NCI-H128 (cell line): ENCODE measurements around the gene FGF22.

ENCODE experiments used
- DNase-seq: peaks from one replicate; lab custom pipeline; 2025; ENCODE audit not compliant: unreplicated experiment; lab: John Stamatoyannopoulos, UW

FGF22 gene

DNA sequence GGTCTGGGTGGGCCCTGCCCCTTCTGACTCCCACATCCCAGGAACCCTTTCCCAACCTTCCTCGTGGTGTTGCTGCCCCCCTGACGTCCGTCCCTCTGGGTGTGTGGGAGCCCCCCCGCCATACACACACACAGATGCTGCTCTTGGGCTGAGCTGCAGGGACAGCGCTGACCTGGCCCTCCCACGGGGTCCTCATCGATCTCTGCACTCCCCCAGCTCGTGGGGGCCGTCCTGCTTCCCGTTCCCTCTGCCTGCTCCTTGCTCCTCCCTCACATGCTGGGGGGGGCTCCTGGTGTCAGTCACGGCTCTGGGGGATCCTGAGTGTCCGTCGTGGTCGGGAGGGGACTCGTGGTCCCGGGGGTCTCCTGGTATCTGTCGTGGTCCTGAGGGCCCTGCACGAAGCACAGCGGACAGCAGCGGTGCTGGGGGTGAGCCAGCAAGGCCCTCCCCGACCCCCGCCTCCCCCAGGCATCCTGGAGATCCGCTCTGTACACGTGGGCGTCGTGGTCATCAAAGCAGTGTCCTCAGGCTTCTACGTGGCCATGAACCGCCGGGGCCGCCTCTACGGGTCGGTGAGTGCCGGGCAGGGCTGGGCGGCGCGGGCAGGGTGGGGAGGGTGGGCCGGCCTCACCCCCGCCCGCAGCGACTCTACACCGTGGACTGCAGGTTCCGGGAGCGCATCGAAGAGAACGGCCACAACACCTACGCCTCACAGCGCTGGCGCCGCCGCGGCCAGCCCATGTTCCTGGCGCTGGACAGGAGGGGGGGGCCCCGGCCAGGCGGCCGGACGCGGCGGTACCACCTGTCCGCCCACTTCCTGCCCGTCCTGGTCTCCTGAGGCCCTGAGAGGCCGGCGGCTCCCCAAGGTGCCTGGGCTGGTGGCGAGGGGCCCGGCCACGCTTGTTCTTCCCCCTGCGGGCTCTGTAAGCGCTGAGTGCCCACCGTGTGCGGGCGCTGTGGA, 3.4 kb downstream of the FGF22 start:
- DNase-seq = no peak

DNA sequence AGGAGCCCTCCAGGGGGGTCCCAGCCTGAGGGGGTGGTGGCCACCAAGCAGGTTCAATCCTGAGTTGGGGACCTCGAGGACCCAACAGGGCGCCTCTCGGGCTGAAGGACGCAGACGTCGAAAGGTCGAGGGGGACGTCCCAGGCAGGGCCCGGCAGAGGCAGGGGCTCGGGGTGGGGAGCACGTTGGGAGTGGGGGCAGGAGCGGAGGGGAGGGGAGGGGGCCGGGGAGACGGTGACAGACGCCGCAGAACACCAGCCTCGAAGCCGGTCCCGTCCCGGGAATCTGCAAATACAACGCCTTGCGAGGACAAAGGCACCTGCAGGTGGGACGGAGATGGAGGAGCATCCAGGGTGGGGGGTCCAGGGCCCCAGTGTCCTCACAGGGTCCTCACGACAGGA, 4.1 kb downstream of the FGF22 start:
- DNase-seq = no peak

DNA sequence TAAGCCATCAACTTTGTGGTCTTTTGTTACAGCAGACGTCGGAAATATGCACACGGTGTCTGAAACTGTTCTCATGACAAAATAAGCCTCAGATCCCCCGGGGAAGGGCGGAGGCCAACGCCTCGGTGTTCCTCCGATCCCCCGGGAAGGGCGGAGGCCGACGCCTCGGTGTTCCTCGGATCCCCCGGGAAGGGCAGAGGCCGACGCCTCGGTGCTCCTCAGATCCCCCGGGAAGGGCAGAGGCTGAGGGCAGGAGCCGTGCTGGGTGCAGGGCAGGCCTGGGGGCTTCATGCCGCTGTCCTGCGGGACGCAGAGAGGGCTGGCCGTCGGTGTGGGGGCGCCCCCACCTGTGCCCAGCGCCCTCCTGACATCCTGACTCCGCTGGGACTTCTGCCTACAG, 4.7 kb downstream of the FGF22 start:
- no peak for DNase-seq

DNA sequence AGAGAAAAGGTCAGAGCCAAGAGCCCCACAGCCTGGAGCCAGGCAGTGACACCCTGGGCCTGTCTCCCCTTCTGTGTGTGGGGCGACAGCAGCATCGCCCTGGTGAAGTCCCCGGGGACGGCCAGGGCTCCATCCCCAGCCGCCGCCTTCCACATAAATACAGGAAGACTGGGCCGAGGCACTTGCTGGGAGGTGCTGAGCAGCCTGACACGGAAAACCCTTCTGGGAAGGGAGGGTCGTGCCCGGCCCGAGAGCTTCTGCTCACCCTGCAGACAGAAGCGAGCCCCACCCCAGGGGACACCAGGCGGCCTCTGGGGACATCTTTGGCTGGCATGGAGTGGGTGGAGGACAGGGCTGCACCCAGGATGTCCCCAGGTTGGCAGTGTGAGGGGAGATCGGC, 5.1 kb downstream of the FGF22 start:
- no peak for DNase-seq

DNA sequence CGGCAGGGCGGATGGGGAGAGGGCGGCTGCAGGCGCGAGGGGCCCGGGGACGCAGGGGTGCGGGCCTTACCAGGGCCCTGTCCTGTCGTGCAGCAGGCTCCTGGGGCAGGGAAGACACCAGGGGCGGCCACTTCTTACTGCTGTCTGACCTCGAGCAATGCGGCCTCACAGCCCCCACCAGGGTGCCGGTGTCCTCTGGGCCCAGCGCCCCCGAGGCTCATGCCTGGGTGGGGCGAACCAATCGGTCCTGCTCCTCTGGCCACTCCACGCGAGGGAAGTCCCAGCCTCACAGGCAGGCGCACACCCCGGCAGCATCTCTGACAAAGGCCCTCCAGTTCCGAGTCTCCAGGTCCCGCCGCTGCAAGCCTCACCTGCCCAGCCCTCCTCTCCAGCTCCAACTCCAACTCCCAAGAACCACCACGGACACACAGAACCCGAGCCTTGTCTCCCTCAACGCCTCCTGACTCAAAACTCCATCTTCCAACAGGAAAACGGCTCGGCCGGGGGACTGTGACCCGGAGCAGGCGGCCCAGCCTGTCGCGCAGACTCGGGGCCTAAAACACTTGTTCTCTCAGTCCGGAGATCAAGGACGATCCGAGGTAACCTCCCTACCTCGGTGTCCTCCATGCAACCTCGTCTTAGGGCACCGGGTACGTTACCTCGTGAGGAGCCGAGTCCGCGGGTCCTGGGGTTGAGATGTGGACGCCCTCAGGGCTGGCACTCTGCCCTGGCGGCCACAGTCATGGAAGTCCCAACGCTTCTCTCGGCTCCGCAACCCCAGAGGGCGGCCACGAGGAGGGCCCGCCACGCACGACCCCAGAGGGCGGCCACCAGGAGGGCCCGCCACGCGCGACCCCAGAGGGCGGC, 6.5 kb downstream of the FGF22 start:
- DNase-seq = no peak

DNA sequence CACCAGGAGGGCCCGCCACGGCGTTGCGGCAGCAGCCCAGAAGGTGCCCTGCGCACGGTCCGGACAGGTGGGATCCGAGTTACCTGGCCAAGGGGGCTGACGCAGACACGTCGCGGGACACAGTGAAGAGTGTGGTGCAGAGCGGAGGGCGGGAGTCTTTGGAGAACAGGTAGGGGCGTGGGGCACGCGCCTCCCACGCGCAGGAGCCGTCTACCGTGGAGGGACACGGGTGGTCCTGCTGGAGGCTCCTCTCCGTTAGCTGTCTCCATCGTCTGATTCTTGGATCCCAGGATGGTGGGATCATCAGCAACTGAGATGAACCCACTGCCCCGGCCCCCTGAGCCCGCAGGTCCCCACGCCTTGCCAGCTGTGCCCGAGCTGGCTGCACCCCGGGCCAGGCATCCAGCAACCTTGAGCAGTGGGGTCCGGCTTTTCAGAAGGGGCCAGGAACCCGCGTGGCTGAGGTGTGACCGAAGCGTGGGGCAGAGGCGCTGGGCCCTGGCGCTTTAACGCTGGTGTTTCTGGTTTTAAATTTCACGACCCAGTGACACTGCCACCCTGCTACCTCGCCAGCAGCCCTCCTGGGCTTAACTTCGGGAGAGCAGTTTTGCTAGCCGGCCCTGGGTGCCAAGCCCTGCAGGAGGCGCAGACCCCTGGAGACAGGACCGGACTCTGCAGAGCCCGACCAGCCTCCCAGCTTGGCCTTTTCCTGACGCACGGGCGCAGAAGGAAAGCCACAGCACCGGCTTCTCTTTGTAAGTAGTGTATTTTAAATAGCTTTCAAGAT, 7.3 kb downstream of the FGF22 start:
- DNase-seq = no peak

DNA sequence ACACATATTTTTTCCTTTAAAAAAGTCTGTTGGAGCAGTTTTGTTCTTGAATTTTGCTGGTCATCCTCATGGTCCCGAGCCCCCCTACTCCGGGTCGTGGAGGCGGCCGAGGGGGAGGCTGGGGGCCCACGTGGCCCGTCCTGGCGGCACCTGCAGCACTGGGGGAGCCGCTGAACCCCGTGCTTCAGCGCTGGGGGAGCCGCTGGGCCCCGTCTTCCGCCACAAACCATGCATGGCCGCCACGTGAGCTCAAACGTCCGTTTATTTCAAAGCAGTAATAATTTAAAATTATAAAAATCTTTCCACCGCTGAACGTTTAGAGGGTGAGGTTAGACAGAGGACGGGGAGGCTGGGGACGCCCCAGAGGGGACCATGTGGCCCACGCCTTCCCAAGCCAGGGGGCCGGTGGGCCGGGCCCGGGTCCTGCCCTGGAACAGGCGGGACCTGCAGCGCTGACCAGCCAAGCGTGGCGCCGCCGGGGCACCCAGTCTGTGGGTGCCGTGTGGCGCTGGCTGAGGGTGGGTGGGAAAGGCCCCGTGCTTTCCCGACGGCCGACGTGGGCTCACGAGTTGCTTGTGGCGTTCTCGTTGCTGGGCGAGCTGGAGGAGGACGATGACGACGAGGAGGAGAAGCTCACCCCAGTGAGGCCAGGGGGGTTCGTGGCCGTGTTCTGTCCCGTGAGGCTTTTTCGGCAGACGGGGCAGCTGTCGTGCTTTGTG, 8.0 kb downstream of the FGF22 start:
- DNase-seq = no peak

DNA sequence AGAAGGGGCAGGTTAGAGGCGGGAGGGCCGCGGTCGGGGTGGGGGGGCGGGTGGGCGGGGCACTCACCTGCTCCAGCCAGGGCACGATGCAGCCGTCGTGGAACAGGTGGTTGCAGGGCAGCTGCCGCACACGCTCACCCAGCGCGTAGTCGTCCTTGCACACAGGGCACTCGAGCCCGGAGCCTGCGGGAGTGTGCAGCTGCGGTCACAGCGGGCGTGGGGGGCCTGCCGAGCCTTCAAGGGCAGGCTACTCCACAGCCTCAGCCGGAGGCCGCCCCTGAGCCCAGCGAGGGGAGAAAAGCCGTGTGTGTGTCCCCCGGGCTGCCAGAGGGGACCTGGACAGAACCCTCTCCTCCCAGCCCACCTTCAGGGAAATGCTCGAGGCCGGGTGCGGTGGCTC, 8.6 kb downstream of the FGF22 start:
- no peak for DNase-seq

DNA sequence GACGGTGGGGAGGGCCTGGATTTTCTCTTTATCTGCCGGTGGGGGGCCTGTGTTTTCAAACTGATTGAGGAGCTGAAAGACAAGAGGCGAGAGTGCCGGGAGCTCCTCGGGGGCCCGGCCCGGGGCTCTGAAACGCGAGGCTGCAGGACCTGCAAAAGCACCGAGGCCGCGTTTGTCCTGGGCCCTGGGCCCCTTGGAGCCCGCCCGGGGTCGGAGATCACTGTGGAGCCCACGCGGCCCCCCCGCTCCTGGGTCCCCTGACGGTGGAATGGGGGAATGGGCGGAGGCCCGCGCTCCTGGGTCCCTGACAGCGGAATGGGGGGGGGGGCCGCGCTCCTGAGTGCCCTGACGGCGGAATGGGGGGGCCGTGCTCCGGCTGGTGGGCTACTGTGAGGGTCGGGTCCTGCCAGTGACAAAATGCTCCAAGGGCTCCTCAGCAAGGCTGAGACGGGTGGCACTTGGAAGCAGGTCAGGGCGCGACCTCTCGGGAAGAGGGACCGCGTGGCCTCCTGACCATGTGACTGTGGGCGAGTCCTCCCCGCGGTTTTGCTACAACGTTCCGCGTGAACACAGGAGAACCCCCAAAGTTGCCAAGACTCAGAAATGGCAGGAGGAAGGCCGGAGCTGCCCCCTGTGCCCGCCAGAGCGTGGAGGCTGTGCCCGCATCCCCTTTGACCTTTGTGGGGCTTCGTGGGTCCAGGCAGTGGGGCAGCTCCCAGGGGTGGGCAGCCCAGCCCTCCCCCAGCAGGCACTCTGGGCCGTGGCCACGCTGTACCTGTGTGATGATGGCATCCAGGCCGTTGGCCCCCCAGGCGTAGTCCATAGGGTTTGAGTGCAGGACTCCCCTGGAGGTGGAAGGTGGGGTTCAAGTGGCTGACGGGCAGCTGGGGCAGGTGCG, 9.5 kb downstream of the FGF22 start:
- no peak for DNase-seq

DNA sequence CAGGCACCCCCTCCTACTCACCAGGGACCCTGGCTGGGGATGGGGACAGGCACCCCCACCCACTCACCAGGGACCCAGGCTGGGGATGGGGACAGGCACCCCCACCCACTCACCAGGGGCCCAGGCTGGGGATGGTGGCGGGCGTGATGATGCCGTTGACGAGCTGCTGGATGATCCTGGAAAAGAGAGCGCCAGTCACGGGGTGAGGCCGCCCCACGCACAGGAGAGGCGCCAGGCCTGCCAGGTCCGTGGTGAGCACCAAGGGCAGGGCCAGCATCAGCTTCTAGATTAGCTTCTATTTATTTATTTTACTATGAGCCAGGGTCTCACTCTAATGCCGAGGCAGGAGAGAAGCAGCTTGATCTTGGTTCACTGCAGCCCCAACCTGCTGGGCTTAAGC, 10.4 kb downstream of the FGF22 start:
- no peak for DNase-seq

DNA sequence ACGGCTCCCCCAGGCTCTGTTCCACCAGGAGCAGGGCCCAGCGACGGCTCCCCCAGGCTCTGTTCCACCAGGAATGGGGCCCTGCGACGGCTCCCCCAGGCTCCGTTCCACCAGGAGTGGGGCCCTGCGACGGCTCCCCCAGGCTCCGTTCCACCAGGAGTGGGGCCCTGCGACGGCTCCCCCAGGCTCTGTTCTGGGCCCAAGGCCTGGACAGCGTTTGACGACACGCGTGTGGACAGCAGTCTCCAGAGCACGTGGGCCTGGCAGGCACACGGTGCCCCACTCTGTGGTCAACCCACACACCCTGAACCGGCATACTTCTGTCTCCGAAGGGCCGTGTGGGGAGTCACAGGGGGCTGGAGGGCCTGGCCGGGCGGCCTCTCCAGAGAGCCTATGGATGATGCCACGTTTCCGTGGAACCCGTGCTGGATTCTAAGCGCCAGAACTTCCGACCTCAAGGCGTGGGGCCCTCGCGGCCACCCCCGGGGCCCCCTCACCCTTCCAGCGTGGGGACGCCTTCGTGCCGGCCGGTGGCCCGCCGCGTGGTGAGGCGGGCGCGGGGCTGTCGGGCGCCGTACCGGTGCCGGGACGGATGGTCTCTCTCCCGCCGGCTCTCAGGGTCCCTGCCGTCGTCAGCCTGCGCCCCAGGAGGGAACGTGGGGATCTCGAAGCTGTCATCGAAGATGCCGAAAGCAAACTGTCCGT, 11.6 kb downstream of the FGF22 start:
- no peak for DNase-seq

DNA sequence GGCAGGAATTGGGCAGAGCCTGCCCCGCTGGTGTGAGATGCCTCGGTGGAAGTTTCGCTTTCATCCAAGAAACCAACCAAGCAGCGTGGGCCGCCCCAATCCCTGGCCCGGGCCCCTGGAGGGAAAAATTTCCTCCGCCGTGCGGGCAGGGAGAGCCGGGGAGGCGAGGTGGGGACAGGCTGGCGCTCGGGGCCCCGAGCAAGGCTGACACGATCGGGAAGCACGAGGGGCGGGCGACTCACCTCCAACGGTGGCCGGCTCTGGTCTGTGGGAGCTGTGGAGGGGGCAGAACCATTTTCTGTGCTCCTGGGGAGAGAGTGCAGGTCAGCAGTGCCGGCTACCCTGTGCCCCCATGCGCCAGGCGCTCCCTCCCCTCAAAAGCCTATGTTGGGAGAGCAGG, 12.3 kb downstream of the FGF22 start:
- no peak for DNase-seq

DNA sequence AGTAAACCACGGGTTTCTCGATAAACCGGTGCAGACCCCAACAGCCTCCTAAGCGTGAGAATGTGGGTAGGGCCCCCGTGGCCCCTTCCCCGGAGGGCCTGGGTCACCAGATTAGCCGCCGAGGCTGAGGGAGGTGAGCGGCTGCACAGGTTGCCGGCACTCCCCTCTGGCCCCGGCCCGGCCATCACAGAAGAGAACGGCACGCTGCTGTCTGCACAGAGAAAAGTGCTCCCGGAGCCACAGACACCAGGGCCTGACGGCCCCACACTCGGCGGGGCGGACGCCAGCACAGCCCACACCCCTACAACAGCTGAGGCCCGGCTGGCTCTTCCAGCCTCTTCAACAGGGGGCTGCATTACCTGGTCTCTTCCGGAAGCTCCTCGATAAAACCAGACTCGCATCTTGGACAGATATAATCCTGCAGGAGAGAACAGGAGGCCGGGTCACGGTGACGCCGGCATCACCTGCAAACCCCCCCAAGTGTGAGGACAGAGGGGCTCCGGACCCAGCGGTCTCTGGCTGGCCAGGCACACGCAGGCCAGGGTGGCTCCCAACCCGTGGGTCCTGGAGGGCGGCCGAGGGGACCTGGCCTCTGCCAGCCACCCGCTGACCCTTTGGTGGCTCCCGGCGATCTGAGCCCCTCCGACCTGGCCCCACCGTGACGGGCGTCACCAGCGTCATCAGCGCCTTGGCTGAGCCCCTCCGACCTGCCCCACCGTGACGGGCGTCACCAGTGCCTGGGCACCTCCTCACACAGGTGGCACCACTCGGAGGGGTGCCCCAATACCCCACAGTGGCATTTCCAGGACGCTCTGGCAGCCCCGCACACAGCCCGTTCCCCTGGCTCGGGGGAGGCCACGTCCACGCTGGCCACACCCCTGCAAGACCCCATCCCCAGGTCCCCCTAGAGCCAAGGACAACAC, 13.0 kb downstream of the FGF22 start:
- no peak for DNase-seq

DNA sequence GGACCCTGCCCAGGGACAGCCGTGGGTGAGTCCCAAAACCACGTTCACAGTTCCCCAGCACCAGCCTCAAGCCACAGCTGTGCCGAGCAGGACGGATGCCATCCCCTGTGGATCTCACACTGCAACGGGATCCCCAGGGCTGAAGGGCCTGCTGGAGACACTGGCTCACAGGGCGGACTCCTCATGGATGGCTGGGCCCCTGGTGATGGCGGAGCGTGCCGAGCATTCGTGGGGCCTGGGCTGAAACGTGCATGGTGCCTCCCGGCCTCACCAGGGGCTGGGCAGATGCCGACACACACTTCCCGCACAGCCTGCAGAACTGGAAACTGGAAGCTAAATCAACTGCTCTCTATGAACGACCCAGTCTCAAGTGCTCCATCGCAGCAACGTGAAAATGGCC, 13.7 kb downstream of the FGF22 start:
- DNase-seq = no peak

DNA sequence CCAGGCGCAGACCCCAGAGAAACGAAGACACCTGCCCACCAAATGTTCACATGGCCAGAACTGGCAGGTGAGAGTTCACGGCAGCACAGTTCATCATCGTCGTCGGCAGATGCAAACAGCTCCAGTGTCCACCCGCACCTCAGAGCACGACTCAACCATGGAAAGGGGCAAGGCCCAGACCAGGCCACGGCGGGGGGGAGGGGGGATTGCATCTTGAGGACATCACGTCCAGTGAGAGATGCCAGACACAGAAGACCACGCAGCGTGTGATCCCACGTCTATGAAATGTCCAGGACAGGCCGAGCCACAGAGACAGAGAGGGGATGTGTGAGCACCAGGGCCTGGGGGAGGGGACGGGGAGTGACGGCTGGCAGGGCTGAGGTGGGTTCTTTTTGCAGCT, 16.0 kb downstream of the FGF22 start:
- no peak for DNase-seq

DNA sequence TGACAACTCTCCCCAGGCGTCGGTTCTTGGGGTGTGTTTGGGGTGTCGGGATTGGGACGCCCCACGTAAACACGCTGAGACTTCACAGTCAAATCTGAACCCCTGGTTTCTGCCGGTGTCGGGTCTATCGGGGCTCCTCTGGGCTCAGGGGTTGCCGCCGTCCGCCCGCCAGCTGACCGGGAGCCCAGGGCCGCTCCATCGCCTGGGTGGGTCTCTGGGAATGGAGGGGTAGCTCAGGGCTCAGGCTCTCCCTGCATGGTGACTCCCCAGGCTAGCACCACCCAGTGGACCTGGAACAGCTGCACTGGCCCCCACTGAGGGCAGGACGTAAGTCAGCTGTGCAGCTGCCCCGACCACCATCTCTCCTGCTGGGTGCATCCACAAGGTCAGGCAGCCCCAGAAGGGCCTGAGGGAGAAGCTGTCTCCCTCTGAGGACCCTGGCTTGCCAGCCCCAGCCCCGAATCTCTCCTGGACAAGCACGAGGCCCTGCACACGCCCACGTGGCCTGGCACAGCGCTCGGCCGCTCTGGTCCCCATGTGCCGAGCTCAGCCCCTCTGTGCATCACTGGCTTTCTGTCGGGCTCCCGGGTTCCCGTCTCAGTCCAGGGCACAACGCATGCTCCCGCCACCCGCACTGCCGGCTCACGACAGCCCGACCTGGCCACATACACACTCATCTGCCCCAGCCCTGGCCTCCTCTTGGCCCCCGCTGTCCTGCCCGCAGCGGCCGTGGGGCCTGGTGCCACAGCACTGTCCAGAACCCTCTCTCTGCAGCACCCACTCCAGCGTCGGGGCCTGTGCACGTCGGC, 17.3 kb downstream of the FGF22 start:
- DNase-seq = no peak

DNA sequence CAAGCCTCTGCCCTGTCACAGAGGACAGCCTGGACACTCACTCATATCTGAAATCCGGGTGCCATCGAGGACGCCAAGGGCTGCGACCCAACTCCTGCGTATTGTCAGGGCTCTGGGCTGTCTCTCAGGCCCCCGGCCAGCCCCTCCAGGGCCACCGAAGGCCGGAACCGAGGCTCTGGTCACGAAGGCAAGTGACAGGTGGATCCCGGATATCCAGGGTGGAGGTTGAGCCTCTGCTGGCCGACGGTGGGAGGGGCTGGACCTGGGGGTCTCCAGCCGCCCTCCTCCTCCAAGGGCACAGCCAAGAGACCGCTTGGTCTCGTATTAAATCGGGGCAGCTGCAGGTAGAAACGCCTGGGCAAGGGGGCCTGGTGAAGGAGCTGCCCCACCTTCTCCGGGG, 17.9 kb downstream of the FGF22 start:
- DNase-seq = no peak
